ENCODE data around the gene FKBP14.
"Not testable (repeated sequence)": the region's sequence is repeated elsewhere in the genome, so short reads cannot be mapped to it uniquely, and the experiment has no call there.

FKBP14 gene, protein sequence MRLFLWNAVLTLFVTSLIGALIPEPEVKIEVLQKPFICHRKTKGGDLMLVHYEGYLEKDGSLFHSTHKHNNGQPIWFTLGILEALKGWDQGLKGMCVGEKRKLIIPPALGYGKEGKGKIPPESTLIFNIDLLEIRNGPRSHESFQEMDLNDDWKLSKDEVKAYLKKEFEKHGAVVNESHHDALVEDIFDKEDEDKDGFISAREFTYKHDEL

DNA sequence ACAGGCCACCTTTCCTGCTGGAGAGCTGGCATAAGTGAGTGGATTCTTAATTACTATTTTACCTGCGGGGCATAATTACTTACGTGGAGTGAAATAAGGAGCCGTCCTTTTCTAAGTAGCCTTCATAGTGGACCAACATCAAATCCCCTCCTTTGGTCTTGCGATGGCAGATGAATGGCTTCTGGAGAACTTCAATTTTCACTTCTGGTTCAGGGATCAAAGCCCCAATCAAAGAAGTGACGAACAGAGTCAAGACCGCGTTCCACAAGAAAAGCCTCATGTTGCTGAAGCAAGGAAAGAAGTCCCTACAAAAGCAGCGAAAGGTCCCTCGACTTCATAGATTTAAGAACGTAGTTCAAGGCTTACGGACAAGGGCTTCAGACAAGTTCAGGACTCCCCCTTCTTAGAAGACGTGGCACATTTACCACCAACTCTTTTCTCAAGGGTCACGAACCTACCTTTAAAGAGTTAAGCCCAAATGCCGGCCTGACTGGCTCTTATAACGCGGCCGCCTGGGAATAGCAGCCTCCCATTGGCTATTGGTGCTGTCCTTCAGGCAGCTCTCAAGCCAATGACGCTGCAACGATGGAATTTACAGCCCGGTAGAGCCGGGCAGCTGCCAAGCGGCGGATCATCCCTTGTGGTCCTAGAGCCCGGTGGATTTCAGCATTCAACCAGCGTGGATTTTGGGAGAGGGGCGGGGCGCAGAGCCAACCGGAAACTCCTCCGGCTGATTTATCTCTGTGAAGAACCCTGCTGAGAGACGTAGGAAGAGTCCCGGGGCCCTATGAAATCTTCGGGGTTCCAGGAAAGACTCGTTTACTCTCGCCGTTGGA is at the start of gene FKBP14:
Gene FKBP14 (minus strand): TSS at position 474 of the 836 bp plus-strand sequence. CDS start 194 bp downstream, at position 280.
- FAIRE-seq (peak; percentile 87), DNase-seq (ENCODE audit: insufficient read length, low spot score) (peak; percentile 97)
- TF ChIP-seq POLR2A (IDR thresholded peaks at IDR 0.05; ENCODE audit: low read depth, low read length), result peak; percentile 29; the same call in 1 of the 2 replicates

DNA sequence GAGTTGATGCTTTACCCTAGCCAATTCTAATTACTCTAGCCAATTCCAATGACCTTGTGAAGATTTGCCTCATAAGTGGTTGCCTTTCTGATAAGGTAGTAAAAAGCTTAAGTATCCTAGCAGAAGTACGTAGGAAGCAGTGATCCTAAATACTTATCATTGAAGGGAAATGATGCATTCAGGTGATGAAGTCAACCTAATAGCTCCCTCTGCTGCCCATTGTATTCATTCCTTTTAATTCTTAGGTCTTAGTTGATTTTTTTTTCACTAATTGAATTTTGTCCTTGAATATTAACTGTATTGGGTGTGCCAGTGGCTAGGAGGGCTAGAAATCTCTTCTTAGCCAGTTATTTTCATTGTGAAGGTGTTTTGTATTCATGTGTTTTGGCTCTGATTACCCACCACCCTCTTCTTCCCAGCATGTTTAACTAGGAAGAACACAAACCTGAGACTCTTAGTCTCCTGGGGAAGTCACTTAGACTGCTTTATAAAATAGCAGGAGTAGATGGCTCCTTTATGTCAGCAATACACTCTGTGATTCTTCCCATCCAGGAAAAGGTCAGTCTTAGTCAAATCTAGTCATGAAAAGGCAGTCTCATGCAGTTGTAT is 48.0 kb upstream of the FKBP14 start:
- FAIRE-seq, result peak; percentile 93
- TF ChIP-seq POLR2A (IDR thresholded peaks at IDR 0.05; ENCODE audit: low read depth, low read length), result no peak
- no peak for DNase-seq (ENCODE audit: insufficient read length, low spot score)

DNA sequence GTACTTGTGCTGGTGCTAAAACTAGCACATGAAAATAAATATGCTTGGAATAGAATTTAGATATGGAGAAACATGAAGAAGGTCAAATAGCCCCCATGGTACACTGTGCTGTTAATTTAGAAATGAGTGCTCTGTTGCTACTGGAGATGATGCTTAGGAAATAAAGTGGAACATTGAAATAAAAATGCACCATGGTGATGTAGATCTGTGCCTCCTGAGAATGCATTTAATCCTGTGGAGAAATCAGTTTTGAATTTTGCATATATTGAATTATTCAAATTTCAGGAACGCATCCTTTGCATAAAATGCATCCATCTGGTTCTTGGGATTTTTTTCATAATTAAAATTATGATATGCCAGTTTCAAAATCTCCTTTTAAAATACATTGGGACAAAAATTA is 46.2 kb upstream of the FKBP14 start:
- no peak for TF ChIP-seq POLR2A (IDR thresholded peaks at IDR 0.05; ENCODE audit: low read depth, low read length)
- DNase-seq (ENCODE audit: insufficient read length, low spot score) (no peak), FAIRE-seq (no peak)

DNA sequence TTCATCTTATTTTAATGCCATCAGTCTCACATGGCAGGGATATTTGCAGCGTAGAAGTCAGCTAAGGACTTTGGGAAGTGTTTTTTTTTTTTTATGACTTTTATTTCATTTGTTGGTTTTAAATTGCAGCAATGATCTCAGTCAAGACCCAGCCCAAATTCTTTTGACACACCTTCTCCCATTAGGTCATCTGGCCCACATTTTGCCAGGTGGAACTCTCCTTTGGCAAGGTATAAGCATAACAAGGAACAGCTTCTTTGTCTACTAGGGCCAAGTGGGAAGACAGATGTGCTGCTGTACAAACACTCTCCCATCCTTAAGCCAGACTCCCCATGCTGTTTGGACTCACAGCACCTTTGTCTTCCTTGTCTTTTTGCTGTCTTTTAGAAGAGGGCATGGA is 43.5 kb upstream of the FKBP14 start:
- no peak for TF ChIP-seq POLR2A (IDR thresholded peaks at IDR 0.05; ENCODE audit: low read depth, low read length)
- no peak for DNase-seq (ENCODE audit: insufficient read length, low spot score)
- FAIRE-seq, result no peak

DNA sequence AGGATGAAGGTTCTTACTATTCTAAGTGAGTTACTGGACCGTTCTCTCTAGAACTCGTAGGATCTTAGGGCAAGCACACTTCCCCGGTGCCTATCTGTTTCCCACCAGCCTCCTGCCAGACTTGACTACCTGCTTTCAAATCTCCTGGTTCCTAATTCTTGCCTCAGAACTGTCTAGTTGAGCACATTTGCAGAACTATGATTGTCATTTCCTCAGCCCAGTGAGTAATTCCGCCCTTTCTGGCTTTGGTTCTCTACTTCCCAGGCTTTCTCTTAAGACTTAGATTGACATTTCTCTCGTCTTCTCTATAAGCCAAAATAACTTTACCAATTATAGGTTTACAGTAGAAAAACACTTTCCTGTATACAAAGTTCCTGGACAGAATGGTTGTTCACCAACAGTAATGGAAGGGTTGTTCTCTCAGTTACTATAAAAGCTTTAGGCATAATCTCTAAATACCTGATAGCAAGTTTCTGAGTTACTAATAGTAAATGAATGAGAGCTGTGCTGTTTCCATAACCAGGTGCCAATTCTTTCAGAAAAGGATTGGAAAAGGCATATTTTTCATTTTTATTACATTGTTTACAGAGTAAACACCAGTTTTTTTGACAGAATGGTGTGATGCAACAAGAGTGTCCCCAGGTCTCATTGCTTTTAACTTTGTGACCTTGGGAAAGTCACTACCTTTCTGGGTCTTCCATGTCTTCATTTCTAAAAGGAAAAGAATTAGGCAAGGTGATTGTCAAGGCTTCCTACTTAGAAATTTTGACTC is 42.8 kb upstream of the FKBP14 start:
- no peak for TF ChIP-seq POLR2A (IDR thresholded peaks at IDR 0.05; ENCODE audit: low read depth, low read length)
- FAIRE-seq (no peak), DNase-seq (ENCODE audit: insufficient read length, low spot score) (no peak)

DNA sequence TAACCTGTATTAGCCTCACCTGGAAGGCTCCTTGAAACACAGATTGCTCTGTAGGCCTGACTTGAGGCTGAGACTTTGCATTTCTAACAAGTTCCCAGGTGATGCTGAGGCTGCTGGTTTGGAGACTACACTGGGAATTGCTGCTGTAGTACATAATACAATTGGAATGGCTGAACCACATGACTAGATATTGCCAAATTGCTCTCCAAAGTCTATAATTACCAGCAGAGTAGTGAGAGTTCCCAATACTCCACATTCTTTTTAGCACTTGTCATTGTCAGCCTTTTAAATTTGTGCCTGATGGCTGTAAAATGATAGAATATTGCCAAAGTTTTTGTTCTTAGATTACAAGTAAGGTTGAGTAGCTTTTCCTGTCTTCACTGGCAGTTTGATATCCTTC is 41.6 kb upstream of the FKBP14 start:
- no peak for TF ChIP-seq POLR2A (IDR thresholded peaks at IDR 0.05; ENCODE audit: low read depth, low read length)
- DNase-seq (ENCODE audit: insufficient read length, low spot score), result no peak
- no peak for FAIRE-seq

DNA sequence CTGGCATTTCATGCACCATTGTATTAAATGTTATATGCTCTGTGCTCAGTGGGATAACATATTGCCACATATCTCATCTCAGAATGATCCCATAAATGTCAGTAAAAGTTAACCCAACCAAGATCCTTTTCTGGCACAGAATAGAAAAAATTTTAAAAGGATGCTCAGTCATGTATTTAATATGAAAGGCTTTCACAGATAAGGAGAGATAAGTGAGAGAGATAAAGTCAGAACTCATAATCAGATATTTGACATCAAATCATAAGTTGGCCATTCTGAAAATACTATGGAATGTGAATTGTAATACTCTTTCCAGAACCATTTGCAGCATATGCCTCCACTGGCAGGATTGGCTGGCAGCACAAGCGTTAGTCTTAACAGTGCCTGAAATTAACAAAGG is 40.2 kb upstream of the FKBP14 start:
- no peak for TF ChIP-seq POLR2A (IDR thresholded peaks at IDR 0.05; ENCODE audit: low read depth, low read length)
- no peak for FAIRE-seq

DNA sequence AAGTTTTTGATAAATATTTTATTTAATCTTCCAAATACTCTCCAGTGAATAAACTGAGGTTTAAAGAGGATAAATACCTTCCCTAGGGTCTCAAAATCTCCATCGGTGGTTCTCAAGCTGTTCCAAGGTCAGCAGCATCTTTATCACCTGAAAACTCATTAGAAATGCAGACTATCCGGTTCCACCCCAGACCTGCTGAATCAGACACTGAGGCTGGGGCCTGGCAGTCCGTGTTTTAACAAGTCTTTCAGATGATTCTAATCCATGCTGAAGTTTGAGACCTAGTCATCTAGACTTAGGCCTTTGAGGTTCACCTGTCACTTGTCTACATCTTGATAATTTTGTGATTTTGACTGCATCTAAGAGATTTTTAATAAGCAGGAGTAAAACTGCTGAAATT is 39.2 kb upstream of the FKBP14 start:
- no peak for FAIRE-seq
- DNase-seq (ENCODE audit: insufficient read length, low spot score), result no peak

More for the DNA sequence above, 40.2 kb upstream of the FKBP14 start:
- no peak for DNase-seq (ENCODE audit: insufficient read length, low spot score)

DNA sequence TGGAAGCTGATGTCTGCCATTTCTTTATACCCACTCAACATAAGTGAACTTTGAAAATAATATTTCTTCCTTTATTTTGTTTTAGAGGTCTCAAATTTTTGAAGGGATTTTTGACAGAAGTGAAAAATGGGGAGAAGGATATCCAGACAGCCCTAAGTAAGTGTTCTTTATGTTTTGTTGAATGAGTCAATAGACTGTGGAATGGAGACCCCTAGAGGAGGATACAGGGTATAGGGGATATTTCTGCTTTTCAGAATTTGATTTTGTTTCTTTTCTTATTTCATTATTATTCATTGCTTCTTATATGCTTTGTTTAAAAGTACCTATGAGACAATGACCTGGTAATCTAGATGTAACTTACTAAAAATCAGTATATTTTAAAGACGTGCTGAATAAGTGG is 36.1 kb upstream of the FKBP14 start:
- TF ChIP-seq POLR2A (IDR thresholded peaks at IDR 0.05; ENCODE audit: low read depth, low read length), result no peak
- peak; percentile 67 for FAIRE-seq
- DNase-seq (ENCODE audit: insufficient read length, low spot score), result no peak

More for the DNA sequence above, 39.2 kb upstream of the FKBP14 start:
- TF ChIP-seq POLR2A (IDR thresholded peaks at IDR 0.05; ENCODE audit: low read depth, low read length), result no peak

DNA sequence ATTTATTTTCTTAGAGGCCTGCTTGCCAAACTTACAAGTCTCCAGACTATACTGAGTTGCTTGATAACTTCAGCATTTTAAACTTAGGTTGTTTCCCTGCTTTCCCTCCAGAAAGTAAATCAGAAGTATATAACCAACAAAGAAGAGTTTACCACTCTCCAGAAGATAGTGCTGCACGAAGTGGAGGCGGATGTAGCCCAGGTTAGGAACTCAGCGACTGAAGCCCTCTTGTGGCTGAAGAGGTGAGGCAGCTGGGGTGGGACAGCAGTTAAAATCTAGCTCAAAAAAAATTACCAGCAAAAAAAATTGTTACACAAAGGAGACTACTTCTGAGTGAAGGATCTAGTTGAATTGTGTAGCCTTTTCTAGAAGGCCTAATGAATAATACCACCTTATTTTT is 35.3 kb upstream of the FKBP14 start:
- not testable (repeated sequence) for DNase-seq (ENCODE audit: insufficient read length, low spot score)
- FAIRE-seq, result peak; percentile 62

DNA sequence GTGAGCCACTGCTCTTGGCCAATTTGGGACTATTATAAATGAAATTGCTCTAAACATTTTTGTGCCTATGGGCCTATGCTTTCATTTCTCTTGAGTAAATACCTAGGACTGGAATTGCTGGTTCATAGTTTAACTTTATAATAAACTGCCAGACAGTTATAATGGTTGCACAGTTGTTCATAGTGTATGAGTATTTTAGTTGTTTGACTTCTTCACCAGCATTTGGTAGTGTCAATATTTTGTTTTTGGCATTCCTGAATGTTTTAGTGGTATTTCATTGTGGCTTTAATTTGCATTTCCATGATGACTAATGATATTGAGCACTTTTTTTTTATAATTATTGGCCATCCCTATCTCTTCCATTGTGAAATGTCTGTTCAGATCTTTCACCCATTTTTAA is 31.2 kb upstream of the FKBP14 start:
- no peak for DNase-seq (ENCODE audit: insufficient read length, low spot score)
- TF ChIP-seq POLR2A (IDR thresholded peaks at IDR 0.05; ENCODE audit: low read depth, low read length), result no peak
- no peak for FAIRE-seq

DNA sequence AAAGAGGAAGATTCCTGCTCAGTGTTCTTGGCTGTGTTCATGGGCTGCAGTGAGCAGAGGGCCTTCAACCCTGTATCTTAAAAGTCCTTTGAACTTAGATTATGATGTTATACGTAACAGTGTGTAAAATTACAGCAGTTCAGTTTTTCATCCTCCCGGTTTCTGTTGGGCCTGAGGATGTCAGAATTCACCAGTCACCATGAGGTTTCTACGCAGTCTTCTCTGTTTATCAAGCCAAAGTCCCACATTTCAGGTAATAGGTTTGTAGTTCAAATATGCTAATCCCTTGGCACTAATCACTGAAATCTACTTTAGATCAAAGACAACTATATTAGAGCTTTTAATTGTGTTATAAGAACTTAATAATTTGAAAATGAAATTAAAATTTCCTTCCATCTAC is 26.6 kb upstream of the FKBP14 start:
- no peak for TF ChIP-seq POLR2A (IDR thresholded peaks at IDR 0.05; ENCODE audit: low read depth, low read length)
- FAIRE-seq, result peak; percentile 48
- DNase-seq (ENCODE audit: insufficient read length, low spot score), result no peak

DNA sequence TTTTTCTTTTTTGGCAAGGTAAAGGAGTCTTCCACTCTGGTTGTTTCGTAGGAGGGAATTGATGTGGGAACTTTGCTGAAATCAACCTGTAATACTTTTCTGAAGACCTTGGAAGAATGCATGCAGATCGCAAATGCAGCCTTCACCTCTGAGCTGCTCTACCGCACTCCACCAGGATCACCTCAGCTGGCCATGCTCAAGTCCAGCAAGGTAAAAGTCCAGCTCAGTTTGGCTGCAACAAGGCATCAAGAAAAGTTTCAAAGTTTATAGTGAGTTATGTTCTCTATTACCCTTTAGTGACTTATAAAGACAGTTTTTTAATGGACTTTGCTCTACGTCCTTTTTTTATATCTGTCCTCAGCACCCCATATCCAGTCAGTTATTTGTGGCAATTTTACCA is 22.7 kb upstream of the FKBP14 start:
- no peak for DNase-seq (ENCODE audit: insufficient read length, low spot score)
- TF ChIP-seq POLR2A (IDR thresholded peaks at IDR 0.05; ENCODE audit: low read depth, low read length), result no peak
- FAIRE-seq, result no peak

DNA sequence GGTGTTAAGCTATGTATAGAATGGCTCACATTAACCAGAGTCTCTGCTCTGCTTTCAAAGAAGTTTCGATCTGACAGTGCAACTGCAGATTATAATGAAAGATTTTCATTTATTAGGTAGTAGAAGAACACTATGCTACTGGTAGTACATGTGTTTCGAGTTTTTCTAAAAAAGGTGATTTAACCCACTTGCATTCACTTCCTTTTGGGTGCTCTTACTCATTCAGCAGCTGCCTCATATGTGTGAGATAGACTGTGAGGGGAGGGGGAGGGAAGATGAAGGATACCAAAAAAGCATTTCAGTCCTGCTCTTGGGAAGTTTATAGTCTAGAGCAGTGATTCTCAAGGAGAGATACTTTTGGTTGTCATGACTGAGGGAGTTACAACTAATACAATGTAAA is 22.1 kb upstream of the FKBP14 start:
- TF ChIP-seq POLR2A (IDR thresholded peaks at IDR 0.05; ENCODE audit: low read depth, low read length), result no peak
- FAIRE-seq, result no peak
- no peak for DNase-seq (ENCODE audit: insufficient read length, low spot score)

Data from H54 (cell line).